ENCODE measurements around the gene C17orf78.
"Not testable (repeated sequence)": the region's sequence is repeated elsewhere in the genome, so short reads cannot be mapped to it uniquely, and the experiment has no call there.

Gene C17orf78

DNA sequence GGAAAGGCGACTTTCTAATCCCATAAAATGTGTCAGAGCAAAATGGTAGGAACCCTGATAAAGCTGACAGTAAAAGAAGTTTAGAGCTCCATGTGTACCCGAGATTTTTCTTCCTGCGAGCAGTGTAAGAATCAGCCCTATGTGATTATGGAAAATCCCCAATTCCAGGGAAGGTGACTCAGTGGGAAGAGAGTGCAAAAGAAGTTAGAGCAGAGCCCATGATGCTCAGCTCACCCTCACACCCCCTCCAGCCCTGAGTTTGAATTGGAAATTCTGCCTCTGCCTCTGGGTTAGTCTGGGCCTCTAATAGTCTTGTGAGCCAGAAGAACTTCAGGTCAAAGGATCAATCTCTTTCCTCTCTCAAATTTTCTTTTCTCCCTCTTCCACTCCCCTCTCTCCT, 12.5 kb downstream of the C17orf78 start:
- DNase-seq, result no peak

DNA sequence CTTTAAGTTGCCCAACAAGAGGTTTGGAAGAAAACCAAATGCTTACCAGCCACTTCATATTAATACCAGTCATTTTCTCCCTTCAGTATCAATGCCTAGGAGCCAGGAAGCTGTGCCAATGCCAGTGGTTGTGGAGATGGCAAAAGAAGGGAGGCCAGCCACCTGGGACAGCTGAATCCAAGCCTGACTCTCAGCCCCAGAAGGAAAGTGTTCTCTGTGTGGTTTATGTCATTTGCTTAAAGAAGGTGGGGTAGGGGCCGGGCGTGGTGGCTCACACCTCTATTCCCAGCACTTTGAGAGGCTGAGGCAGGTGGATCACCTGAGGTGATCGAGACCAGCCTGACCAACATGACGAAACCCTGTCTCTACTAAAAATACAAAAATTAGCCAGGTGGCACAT, 13.4 kb downstream of the C17orf78 start:
- DNase-seq, result no peak

GRCh38 chr17:37391146-37391545, 15.4 kb downstream of the C17orf78 start:
- no peak for DNase-seq

GRCh38 chr17:37392024-37392590, 16.3 kb downstream of the C17orf78 start:
- DNase-seq, result no peak

GRCh38 chr17:37393352-37393751, 17.6 kb downstream of the C17orf78 start:
- no peak for DNase-seq

DNA sequence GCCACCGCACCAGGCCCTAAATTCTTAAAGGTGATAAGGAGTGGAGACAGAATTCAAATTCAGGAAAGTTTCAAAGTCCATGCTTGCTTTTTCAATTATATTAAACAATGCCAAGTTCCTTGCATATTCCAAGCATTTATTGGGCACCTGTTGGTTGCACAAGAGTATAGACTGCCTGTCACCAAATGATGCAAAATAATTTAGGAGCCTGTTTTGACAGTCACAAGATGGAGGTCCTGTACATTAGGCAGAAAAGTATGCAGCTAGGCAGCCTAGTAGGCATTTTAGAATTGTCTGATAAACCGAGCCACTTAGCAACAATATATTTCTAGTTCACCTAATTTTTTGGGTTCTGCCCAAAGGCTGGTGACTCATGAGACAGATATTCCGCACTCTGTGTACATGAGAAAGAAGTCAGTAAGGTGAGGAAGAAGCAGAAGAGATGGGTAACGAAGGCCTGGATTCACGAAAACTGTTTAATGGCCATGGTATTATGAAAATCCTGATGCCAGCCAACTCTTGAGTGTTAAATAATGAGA, 23.5 kb downstream of the C17orf78 start:
- DNase-seq, result no peak

- no peak for DNase-seq
These were observed 24.7 kb downstream of the C17orf78 start for GRCh38 chr17:37400505-37400904.

GRCh38 chr17:37405522-37405921, 29.7 kb downstream of the C17orf78 start:
- not testable (repeated sequence) for DNase-seq

DNA sequence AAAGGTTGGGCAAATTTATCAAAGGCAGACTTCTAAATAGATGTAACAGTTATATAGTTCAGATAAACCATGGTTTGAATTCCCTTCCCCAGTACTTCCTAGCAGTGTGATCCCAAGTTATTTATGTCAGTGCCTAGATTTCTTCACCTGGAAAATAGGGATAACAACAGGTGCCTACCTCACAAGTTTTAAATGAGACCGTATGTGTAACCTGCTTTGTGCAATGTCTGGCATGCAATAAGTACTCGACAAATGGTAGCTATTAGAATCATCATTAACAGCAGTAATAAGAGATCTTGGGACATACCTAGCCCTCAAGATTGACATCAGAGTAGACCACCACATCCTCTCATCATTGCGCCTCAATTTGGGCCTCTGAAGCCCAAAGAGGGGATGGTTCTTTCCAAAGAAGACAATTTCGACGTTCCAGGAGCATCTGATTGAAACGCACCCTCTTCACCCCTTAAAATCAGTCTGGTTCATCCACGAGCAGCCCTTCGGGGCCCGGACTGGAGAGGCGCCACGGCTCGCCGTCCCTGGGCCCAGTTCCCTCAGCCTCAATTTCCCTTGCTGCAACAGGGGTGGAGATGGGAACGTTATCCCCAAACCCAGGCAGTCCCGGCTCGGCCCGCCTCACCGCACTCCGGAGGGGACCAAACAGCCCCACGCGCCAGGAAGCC, 30.3 kb downstream of the C17orf78 start:
- no peak for DNase-seq

GRCh38 chr17:37406635-37407461, 31.1 kb downstream of the C17orf78 start, which contains the start of the genes ACACA and TADA2A:
Gene ACACA (minus strand): TSS chr17:37406836. CDS start chr17:37406299, 537 bp downstream.
Gene TADA2A (plus strand): TSS chr17:37406886. CDS start chr17:37411366, 4,480 bp downstream.
- DNase-seq, result peak; percentile 73

DNA sequence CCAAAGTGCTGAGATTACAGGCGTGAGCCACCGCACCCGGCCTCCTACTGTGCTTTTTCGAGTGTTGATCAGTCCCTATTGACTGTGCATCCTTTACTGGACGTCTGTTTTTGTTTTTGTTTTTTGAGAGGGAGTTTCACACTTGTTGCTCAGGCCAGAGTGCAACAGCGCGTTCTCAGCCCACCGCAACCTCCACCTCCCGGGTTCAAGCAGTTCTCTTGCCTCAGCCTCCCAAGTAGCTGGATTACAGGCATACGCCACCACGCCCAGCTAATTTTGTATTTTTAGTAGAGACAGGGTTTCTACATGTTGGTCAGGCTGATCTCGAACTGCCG, 32.3 kb downstream of the C17orf78 start:
- not testable (repeated sequence) for DNase-seq

GRCh38 chr17:37410357-37410756, 34.6 kb downstream of the C17orf78 start:
- DNase-seq, result no peak

DNA sequence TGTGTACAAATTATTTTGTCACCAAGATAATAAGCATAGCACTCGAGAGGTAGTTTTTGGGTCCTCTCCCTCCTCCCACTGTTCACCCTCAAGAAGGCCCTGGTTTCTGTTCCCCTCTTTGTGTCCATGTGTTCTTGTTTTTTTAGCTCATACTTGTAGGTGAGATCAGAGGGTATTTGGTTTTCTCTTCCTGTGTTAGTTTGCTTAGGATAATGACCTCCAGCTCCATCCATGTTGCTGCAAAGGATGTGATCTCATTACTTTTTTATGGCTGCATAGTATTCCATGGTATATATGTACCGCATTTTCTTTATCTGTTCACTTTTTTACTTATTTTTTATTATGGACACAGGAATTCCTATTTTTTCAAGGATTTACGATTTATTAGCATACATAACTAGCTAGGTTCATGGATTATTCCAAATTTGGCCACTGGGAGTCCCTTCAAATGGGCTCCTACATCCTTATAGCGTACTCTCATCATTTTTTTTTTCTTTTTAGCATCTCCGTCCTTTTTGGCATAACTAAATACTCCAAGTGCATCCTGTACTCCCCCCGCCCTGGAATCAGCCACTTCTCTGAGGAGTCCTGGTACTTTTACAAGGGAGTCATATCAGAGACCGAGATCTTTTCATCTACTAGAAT, 38.2 kb downstream of the C17orf78 start:
- DNase-seq, result no peak

- DNase-seq, result no peak
These were observed 42.1 kb downstream of the C17orf78 start for GRCh38 chr17:37417852-37418251.

DNA sequence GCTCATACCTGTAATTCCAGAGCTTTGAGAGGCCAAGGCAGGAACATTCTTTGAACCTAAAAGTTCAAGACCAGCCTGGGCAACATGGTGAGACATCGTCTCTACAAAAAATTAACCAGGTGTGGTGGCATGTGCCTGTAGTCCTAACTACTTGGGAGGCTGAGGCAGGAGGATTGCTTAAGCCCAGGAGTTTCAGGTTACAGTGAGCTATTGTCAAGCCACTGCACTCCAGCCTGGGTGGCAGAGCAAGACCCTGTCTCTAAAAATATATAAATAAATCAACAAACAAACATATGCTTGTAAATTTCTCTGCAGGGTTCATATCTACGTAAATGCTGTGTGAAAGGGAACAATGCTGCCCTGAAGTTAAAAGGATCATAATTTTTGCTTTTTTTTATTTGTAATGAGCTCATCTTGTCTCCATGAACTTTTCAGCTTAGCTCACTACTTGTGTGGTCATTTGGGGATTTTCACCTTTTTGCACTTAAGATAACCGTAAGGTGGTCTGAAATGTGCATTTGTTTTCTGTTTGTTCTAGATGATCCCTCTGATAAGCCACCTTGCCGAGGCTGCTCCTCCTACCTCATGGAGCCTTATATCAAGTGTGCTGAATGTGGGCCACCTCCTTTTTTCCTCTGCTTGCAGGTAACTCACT, 47.3 kb downstream of the C17orf78 start:
- no peak for DNase-seq

- no peak for DNase-seq
These were observed 49.5 kb downstream of the C17orf78 start for GRCh38 chr17:37425268-37425667.

DNA sequence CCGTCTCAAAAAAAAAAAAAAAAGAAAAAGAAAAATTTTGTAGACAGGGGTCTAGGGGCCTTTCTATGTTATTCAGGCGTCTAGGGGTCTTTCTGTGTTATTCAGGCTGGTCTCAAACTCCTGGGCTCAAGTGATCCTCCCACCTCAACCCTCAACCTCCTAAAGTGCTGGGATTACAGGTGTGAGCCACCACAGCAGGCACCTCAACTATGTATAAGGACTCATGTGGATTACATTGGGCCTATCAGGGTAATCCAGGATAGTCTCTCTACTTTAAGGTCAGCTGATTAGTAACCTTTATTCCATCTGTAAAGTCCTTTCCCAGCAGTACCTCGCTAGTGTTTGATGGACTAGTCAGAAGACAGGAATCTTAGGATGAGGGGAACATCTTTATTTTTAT, 53.3 kb downstream of the C17orf78 start:
- no peak for DNase-seq

DNA sequence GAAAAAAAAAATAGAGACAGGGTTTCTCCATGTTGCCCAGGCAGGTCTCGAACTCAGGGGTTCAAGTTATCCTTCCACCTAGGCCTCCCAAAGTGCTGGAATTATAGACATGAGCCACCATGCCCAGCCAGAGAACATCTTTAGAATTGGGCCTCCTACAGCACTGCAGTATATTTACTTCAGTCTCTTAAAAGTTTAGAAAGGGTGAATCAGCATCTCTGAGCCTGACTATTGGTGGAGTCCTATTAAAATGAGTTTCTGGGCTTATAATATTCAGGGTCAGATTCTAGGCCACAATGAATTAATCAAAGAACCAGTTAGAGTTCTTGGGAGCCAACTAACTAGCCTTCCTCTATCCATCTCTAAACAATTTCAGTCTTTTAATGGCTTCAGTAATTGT, 53.7 kb downstream of the C17orf78 start:
- DNase-seq, result no peak

DNA sequence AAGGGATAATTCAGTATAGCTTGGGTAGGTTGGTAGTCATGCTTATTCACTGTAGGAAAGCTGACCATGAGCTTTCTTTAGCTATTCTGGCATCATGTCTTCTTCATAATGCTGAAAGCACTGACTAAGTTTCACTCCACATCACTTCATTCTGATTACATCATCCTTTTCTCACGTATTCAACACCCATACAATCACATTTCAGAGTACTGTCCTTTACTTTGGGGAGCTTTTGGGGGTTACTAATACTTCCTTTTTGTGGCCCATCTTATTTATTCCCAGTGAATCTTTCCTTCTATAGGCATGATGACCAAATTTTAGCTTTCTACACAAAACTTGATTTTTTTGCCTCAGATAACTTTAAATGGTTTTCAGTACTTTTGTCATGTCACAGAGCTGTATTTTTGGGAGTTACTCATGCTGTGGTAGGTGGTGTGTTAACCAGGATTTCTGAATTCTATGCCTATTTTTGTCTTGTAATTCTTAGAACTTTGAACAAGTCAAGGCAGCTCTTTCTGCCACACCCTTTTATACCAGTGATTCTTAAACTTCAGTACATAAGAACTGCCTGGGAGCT, 54.4 kb downstream of the C17orf78 start:
- no peak for DNase-seq

GRCh38 chr17:37432671-37433070, 56.9 kb downstream of the C17orf78 start:
- DNase-seq, result no peak

- no peak for DNase-seq
These were observed 62.4 kb downstream of the C17orf78 start for GRCh38 chr17:37438141-37438540.

DNA sequence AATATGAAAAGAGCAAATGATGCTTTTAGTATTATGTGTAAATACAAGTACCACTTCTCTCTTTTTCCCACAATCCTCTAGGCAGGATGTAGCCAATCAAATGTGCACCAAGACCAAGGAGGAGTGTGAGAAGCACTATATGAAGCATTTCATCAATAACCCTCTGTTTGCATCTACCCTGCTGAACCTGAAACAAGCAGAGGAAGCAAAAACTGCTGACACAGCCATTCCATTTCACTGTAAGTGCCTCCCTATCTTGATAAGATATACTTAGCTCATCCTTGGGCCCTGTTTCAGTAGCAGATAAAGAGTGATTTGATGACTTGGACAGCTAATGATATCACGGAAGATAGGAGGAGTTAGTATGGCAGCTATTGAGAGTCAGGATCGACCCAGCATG, 64.6 kb downstream of the C17orf78 start:
- no peak for DNase-seq

All from stimulated activated CD4-positive, alpha-beta T cell treated with anti-CD3 and anti-CD28 coated beads, Interleukin-12 subunit alpha, Interleukin-12 subunit beta, amount 100 ng/mL, for 4 hours (primary cell).